ENCODE data around the gene CADPS.

CADPS gene

DNA sequence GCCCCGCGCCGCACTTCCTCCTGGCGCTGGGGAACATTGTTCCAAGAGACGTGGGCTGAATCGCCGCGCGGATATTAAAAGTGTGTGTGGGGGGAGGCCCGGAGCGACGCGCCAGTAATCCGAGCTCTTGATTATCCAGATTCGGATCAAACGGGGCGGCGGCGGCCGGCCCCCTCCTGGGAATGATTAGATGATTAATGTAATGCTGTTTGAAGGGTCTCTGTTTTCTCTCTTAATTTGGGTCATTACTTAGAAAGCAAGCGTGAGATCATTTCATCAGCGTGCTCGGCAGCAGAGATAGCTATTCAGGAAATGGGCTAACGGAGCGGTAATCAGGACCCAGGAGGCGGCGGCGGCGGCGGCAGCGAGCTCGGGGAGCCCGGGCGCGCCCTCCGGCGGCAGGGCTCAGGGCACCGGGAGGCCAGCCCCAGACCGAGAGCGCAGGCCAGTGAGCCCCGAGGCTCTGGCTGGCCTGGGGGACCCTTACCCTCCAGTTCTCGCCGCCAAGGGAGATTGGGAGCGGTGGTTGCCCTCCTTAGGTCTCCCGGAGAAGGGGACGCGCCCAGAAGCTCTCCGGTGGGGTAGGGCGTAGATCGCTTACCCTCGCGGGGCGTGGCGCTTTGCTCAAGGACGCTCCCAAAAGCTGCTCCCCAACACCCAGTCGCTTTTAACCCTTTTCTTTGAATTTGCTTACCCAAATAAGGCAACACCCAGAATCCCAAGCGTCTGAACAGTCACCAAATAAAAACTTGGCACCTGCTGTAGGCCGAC, 506.3 kb downstream of the CADPS start:
- no peak for DNase-seq

DNA sequence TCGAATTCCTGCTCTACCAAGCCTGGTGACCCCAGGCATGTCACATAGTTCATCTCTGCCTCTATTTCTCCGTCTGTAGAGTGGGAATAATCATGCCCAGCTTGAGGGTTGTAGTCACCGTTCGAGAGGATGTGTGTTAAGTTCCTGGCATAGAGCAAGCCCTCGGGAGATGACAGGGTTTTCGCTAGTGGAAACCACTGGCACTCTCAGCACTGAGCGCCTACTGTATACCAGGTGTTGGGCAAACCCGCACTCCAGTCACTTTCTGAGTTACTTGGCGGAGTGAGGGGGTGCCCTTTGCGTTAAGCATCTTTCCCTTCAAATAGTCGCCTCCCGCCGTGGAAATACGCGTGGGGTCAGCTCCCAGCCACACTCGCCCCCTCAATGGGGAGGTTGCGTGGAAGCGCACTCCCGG, 506.9 kb downstream of the CADPS start:
- DNase-seq, result no peak

DNA sequence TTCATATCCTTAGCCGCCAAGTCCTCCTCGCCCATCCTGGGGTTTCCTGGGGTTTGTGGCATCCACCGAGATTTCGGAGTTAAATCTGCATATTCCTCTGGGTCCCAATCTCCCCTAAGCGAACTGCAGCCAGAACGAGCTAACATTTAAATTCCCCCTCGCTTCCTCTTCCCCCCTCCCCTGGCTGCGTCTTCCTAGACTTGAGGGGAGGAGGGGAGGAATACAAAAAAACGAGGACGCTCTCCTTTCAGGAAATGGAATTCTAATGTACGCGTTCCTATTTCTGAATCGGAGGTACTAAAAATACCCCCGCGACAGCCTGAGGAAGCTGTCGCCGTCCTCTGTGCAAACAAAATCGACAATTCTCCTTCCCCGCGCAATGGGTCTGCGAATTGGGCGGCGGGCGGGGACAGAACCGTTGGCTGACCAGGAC, 507.4 kb downstream of the CADPS start:
- DNase-seq, result no peak

DNA sequence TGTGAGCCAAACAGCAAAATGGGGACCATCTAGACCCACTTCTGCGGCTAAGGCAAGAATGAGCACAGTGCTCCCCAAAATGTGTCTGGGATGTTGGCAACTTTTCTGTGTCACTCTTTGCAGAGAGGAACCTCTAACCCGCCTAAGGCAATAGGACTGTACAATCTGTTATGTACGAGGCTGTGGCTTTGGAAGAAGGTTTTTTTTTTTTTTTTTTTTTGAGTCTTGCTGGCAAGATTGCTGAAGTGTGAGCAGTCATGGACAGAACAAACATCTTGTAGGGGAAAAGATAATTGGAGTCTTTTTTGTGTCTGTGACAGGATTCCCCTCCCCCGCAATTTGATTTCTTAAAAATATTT, 509.1 kb downstream of the CADPS start:
- no peak for DNase-seq

GRCh38 chr3:62365391-62366125, 509.7 kb downstream of the CADPS start:
- no peak for DNase-seq

DNA sequence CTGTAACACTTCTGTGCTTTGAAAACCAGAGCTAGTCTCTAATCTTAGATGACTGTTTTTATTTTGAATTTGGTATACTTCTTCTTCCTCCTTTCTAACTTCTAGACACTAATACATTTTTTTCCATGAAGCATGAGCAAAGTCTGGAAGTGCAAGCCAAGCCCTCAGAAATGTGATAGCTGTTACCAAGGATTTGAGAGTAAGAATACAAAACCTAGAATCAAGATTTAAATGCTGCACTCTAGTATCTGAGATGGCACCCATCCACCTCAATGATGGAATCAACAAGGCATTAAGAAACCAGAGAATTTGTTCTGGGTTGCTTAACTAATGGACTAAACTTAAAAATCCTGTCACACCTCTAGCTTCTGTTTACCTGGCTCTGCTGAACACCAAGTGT, 511.0 kb downstream of the CADPS start:
- DNase-seq, result no peak

- no peak for DNase-seq
Observed at GRCh38 chr3:62363275-62363674, 511.9 kb downstream of the CADPS start.

- no peak for DNase-seq
Observed at GRCh38 chr3:62361824-62362223, 513.4 kb downstream of the CADPS start.

DNA sequence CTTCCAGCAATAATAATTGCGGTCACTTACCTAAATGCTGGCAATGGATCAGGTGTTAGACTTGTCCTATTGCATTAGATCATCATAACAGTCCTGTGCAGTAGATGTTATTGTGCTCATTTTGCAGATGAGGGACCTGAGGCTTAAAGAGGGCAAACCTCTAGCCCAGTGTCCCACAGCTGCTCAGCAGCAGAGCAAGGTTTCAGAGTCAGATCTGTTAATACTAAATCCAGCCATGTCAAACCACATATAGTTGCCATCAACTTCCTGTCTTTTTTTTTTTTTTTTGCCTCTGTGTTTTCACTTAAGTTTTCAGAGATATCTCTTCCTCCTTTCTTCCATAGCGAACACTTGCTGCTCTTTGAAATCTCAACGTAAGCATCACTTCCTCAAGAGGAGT, 514.0 kb downstream of the CADPS start:
- DNase-seq, result no peak

GRCh38 chr3:62359531-62359930, 515.7 kb downstream of the CADPS start:
- DNase-seq, result no peak

DNA sequence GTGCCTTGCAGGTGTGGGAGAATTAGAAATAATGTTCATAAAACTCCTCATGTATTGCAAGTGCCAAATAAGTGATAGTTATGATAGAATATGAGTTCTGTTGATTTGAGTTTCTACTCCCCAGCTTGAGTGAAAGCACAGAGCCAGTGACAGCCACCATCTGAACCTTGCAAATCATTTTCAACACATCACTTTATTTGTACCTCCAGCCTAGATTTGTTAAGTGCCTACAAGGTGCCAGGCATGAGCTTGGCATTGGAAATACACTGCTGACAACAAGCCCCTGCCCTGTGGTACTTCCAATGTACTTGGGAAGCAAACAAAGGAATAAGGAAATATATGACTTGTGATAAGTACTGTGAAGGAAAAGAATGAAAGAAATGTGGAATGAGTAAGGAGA, 518.9 kb downstream of the CADPS start:
- no peak for DNase-seq

DNA sequence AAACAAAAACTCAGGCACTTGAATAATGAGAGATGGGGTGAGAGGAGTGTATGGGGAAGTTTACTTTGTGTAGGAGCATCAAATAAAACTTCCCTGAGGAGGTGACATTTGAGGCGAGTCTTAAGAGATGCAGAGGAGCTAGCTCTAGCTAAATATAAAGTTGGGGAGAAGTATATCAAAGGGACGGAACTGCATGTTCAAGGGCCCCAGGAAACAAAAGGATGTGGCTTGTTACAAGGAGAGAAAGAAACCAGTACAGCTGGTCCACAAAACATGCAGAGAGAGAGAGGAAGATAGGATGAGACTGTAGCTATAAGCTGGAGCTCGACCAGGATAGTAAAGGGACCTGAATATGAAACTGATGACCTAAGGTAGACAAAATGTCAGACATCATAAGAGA, 519.5 kb downstream of the CADPS start:
- no peak for DNase-seq

Data from activated CD4-positive, CD25-positive, alpha-beta regulatory T cell (primary cell).